GM12878 (cell line): ENCODE data around the gene VTI1A. TPM values are rescaled to one million over a fixed set of nuclear protein-coding genes. Genes with fewer than 3 reads are reported as not detected.

Experiments
- CHD4 ChIP-seq: fragments of 200-600 bp; sonication (generic); IDR thresholded peaks from 2 replicates; pipeline ENCODE4 v1.6.1; 2016; ENCODE audit warnings: mild to moderate bottlenecking
- CREM ChIP-seq: IDR thresholded peaks from 2 replicates; pipeline ENCODE4 v1.6.1; 2014; ENCODE audit warnings: antibody characterized with exemption, low read depth
- EGR1 ChIP-seq, 2 experiments: IDR thresholded peaks; 1 replicate in 1 of 2; 2 replicates in 1 of 2; pipeline ENCODE4 v1.6.1; 2011 to 2012; ENCODE audit warnings: low read depth in 2 of 2, low read length in 2 of 2, borderline replicate concordance in 1 of 2, mild to moderate bottlenecking in 1 of 2, moderate library complexity in 1 of 2
- EP300 ChIP-seq, 2 experiments: fragments of 150-350 bp in 1 of 2; IDR thresholded peaks; 2 replicates each; pipeline ENCODE4 v1.6.1; 2011 to 2012; ENCODE audit warnings: low read depth in 2 of 2, low read length in 2 of 2, borderline replicate concordance in 1 of 2, improper control_type of control experiment in 1 of 2, inconsistent platforms in 1 of 2; ENCODE audit not compliant: control insufficient read depth in 1 of 2
- FOXK2 ChIP-seq: fragments of 450-650 bp; IDR thresholded peaks from 2 replicates; pipeline ENCODE4 v1.6.1; 2017; ENCODE audit warnings: mild to moderate bottlenecking, moderate library complexity
- GABPA ChIP-seq: IDR thresholded peaks from 2 replicates; pipeline ENCODE4 v1.6.1; 2014; ENCODE audit warnings: antibody characterized with exemption, low read depth, mild to moderate bottlenecking, inconsistent platforms
- HDAC6 ChIP-seq: fragments of 200-600 bp; sonication (generic); IDR thresholded peaks from one replicate; pipeline ENCODE4 v1.8.0; 2017; ENCODE audit warnings: antibody characterized with exemption; ENCODE audit not compliant: unreplicated experiment
- IKZF2 ChIP-seq, 2 experiments: fragments of 450-650 bp; IDR thresholded peaks; 2 replicates each; pipeline ENCODE4 v1.6.1; 2017; ENCODE audit warnings: mild to moderate bottlenecking in 2 of 2, moderate library complexity in 2 of 2
- IRF5 ChIP-seq: fragments of 450-650 bp; IDR thresholded peaks from 2 replicates; pipeline ENCODE4 v1.6.1; 2017; ENCODE audit warnings: borderline replicate concordance
- LARP7 ChIP-seq: fragments of 450-650 bp; IDR thresholded peaks from 2 replicates; pipeline ENCODE4 v1.6.1; 2017; ENCODE audit warnings: mild to moderate bottlenecking
- MXI1 ChIP-seq: fragments of 150-350 bp; IDR thresholded peaks from 2 replicates; pipeline ENCODE4 v1.6.1; 2011; ENCODE audit warnings: low read depth, mild to moderate bottlenecking, inconsistent platforms, low read length, improper control_type of control experiment
- NKRF ChIP-seq: fragments of 450-650 bp; conservative IDR thresholded peaks from 2 replicates; pipeline ENCODE4 v1.6.1; 2017; ENCODE audit warnings: mild to moderate bottlenecking, moderate library complexity
- NR2F1 ChIP-seq: fragments of 450-650 bp; conservative IDR thresholded peaks from 2 replicates; pipeline ENCODE4 v1.6.1; 2017; ENCODE audit warnings: mild to moderate bottlenecking
- PBX3 ChIP-seq: IDR thresholded peaks from 2 replicates; pipeline ENCODE4 v1.6.1; 2011; ENCODE audit warnings: mild to moderate bottlenecking, low read depth, low read length, moderate library complexity; ENCODE audit not compliant: insufficient replicate concordance
- RFX5 ChIP-seq: IDR thresholded peaks from 2 replicates; pipeline ENCODE4 v1.6.1; 2011; ENCODE audit warnings: low read depth, low read length, improper control_type of control experiment
- SIN3A ChIP-seq: IDR thresholded peaks from 2 replicates; pipeline ENCODE4 v1.6.1; 2012; ENCODE audit warnings: low read depth, low read length, improper control_type of control experiment
- STAT1 ChIP-seq: fragments of 450-650 bp; conservative IDR thresholded peaks from 2 replicates; pipeline ENCODE4 v1.6.1; 2014; ENCODE audit warnings: antibody characterized with exemption, mild to moderate bottlenecking
- SUZ12 ChIP-seq: fragments of 200-600 bp; sonication (generic); IDR thresholded peaks from one replicate; pipeline ENCODE4 v1.6.1; 2018; ENCODE audit warnings: antibody characterized with exemption, mild to moderate bottlenecking; ENCODE audit not compliant: unreplicated experiment
- TAF1 ChIP-seq: IDR thresholded peaks from 2 replicates; pipeline ENCODE4 v1.6.1; 2011; ENCODE audit warnings: mild to moderate bottlenecking, low read depth, low read length, borderline replicate concordance
- TCF12 ChIP-seq: IDR thresholded peaks from 2 replicates; pipeline ENCODE4 v1.6.1; 2011; ENCODE audit warnings: low read depth, mild to moderate bottlenecking, low read length
- YY1 ChIP-seq: IDR thresholded peaks from 2 replicates; pipeline ENCODE4 v1.6.1; 2011; ENCODE audit warnings: low read depth, mild to moderate bottlenecking, low read length
- ZNF274 ChIP-seq: IDR thresholded peaks from one replicate; pipeline ENCODE4 v1.8.0; 2011; ENCODE audit not compliant: insufficient read length, insufficient read depth
- ZSCAN29 ChIP-seq: fragments of 450-650 bp; IDR thresholded peaks from 2 replicates; pipeline ENCODE4 v1.6.1; 2017; ENCODE audit warnings: mild to moderate bottlenecking, moderate library complexity
- polyA plus RNA-seq, 11 experiments: library from polyadenylated mRNA; depleted of rRNA in 4 of 11; unstranded in 6 of 11; stranded (reverse) in 5 of 11; fragments of >200 nt; fragmentation: Nextera tagmentation in 4 of 11; fragmentation: Illumina TruSeq in 1 of 11; extraction: Ambion mirVana in 4 of 11; extraction: Trizol in 1 of 11; gene quantifications; 1 replicate in 1 of 11; 2 replicates in 10 of 11; pipeline versions ENCODE4 v1.2.1 to v1.2.3, GENCODE V29; 2011 to 2016; ENCODE audit warnings: inconsistent platforms in 2 of 11, missing spikeins in 2 of 11, low read depth in 1 of 11
- total RNA-seq, 4 experiments: library from RNA; depleted of rRNA in 3 of 4; stranded (reverse); fragments of >200 nt in 3 of 4; fragmentation: Illumina TruSeq in 1 of 4; extraction: Trizol in 1 of 4; gene quantifications; 2 replicates each; pipeline versions ENCODE4 v1.2.1 to v1.2.3, GENCODE V29; 2013 to 2021

The VTI1A gene
- total and polyA plus RNA-seq, 10 of the 15 experiments (the other 5 are each of a cell fraction or from before 2014, with no cell fraction given) = 12.4 to 43.2 (median 27.5) TPM

GRCh38 chr10:112446855-112447619 lies at the start of gene VTI1A, which contains the start of gene ZDHHC6 (continued):
- TF ChIP-seq SUZ12 = no peak
- peak; percentile 81 for TF ChIP-seq ZSCAN29
- TF ChIP-seq NR2F1 = 0 out of 2 replicates have a peak, but pooled peaks have one; percentile 14
- peak; percentile 29; the same call in 1 of the 2 replicates for TF ChIP-seq TCF12
- TF ChIP-seq GABPA = peak; percentile 97
- TF ChIP-seq NKRF = peak; percentile 83
- TF ChIP-seq YY1 = peak; percentile 26
- no peak for TF ChIP-seq EGR1 (IDR thresholded peaks at IDR 0.05; ENCODE audit: borderline replicate concordance in 1 of 2, low read depth in 2 of 2, low read length in 2 of 2)
- TF ChIP-seq PBX3 = no peak
- no peak for TF ChIP-seq HDAC6
- TF ChIP-seq STAT1 = peak; percentile 96
- TF ChIP-seq CREM = peak; percentile 78
- TF ChIP-seq ZNF274 = no peak
- peak; percentile 59; the same call in 1 of the 2 replicates for TF ChIP-seq IRF5
- TF ChIP-seq MXI1 = 0 out of 2 replicates have a peak, but pooled peaks have one; percentile 42
- TF ChIP-seq RFX5 = no peak
- peak; percentile 93 for TF ChIP-seq SIN3A
- 0 out of 4 replicates have a peak, but pooled peaks have one; percentile 30 to 40 for TF ChIP-seq IKZF2 (IDR thresholded peaks at IDR 0.05)
- TF ChIP-seq TAF1 = peak; percentile 57; the same call in 1 of the 2 replicates
- no peak for TF ChIP-seq CHD4
- TF ChIP-seq EP300 (IDR thresholded peaks at IDR 0.05; ENCODE audit: borderline replicate concordance in 1 of 2, control insufficient read depth in 1 of 2, low read depth in 2 of 2, low read length in 2 of 2) = no peak
- TF ChIP-seq LARP7 = no peak
- peak; percentile 77 for TF ChIP-seq FOXK2
